Measurements from ENCODE around the gene DEPDC5.

- TF ChIP-seq CTCF (IDR thresholded peaks at IDR 0.05; ENCODE audit: insufficient read depth, low read depth, low read length) (no peak), EZH2 (IDR thresholded peaks at IDR 0.05; ENCODE audit: insufficient read depth, low read length) (no peak)
These were observed 201.0 kb downstream of the DEPDC5 start for GRCh38 chr22:31954535-31955523.
